ENCODE results near the gene DRAXIN. TPM values are rescaled to one million over a fixed set of nuclear protein-coding genes. Genes with fewer than 3 reads are reported as not detected.

Gene DRAXIN
- polyA plus RNA-seq, 1 of the 3 experiments (the other 2 are of a cell fraction) = 0.97 TPM

- TF ChIP-seq IRF3 (IDR thresholded peaks at IDR 0.05; ENCODE audit: low read depth, low read length) (no peak), RXRA (IDR thresholded peaks at IDR 0.05; ENCODE audit: borderline replicate concordance, low read depth) (no peak), FOXJ3 (CRISPR knock-in tag; IDR thresholded peaks at IDR 0.05) (no peak), PBX3 (IDR thresholded peaks at IDR 0.05) (no peak)
Measured at GRCh38 chr1:11690397-11691301, 861 bp upstream of the DRAXIN start (continued).

GRCh38 chr1:11691928-11692711, 610 bp downstream of the DRAXIN start:
- peaks cover 14% of the 10 kb centered on the region for H3K27me3 ChIP-seq (ENCODE audit: insufficient read depth)
- H3K4me2 ChIP-seq = peak overlapping the region; percentile 76; the same call in 1 of the 2 replicates
- H3K27ac ChIP-seq (ENCODE audit: low read depth in 2 of 2, low read length in 1 of 2) = no peak overlapping the region
- no peak for DNase-seq
- H3K4me1 ChIP-seq (ENCODE audit: control insufficient read depth in 1 of 2, insufficient read depth in 2 of 2, low read depth in 1 of 2, low read length in 1 of 2) = peaks cover 6 to 15% of the 10 kb centered on the region in 2 experiments; a peak in 3 of 4 replicates
- no peaks in the 10 kb centered on the region for H3K9me2 ChIP-seq
- 0 out of 2 replicates have a peak, but pooled peaks cover 5% of the 10 kb centered on the region for H4K20me1 ChIP-seq (ENCODE audit: insufficient read depth)
- H3K36me3 ChIP-seq (replicated peaks in 1 of 2; ENCODE audit: control insufficient read depth in 1 of 2, insufficient read depth in 2 of 2, low read length in 1 of 2) = no peaks in the 10 kb centered on the region
- no peaks in the 10 kb centered on the region for H3K9me3 ChIP-seq
- peaks cover 16% of the 10 kb centered on the region for H3F3A ChIP-seq (replicated peaks; ENCODE audit: insufficient read depth)
- no peak overlapping the region for H3K9ac ChIP-seq
- H2AFZ ChIP-seq (ENCODE audit: low read depth) = no peak overlapping the region
- H3K4me3 ChIP-seq (ENCODE audit: low read depth in 2 of 2, low read length in 1 of 2) = no peak overlapping the region
- WGBS (ENCODE audit: low lambda C conversion rate) = 54% methylated on average over 36 of the region's 64 CpGs
- POLR2A ChIA-PET = interaction anchor here (1.0 kb wide), 1 partner anchor 37 kb away, joined by 3 read pairs; the partner anchor contains the start of genes FBXO2 and FBXO44
- H3K79me2 ChIP-seq (ENCODE audit: insufficient read depth) = no peaks in the 10 kb centered on the region
- CTCF ChIA-PET = interaction anchor here (1.0 to 3.4 kb wide), 3 partner anchors 8 to 42 kb away, joined by 3 to 11 read pairs (median 3); no protein-coding TSS in a partner anchor
- no peak for TF ChIP-seq CHD2 (IDR thresholded peaks at IDR 0.05; ENCODE audit: low read length, partially characterized antibody)
- no peak for TF ChIP-seq POLR2AphosphoS5 (IDR thresholded peaks at IDR 0.05; ENCODE audit: low read depth, low read length)
- no peak for TF ChIP-seq SIN3A (IDR thresholded peaks at IDR 0.05; ENCODE audit: borderline replicate concordance, low read depth, low read length)
- TF ChIP-seq EP300 (IDR thresholded peaks at IDR 0.05; ENCODE audit: borderline replicate concordance in 1 of 2, low read depth in 1 of 2, low read length in 1 of 2) = no peak
- no peak for TF ChIP-seq ELF1 (IDR thresholded peaks at IDR 0.05)
- no peak for TF ChIP-seq NRF1 (IDR thresholded peaks at IDR 0.05; ENCODE audit: low read depth, low read length)
- no peak for TF ChIP-seq PBX3 (IDR thresholded peaks at IDR 0.05)
- TF ChIP-seq GATA2 (CRISPR knock-in tag; IDR thresholded peaks at IDR 0.05) = no peak
- no peak for TF ChIP-seq FOXM1 (IDR thresholded peaks at IDR 0.05; ENCODE audit: low read depth)
- no peak for TF ChIP-seq RAD21 (IDR thresholded peaks at IDR 0.05; ENCODE audit: low read length)
- no peak for TF ChIP-seq ZBTB33 (IDR thresholded peaks at IDR 0.05; ENCODE audit: borderline replicate concordance, low read depth)
- TF ChIP-seq YY1 (IDR thresholded peaks at IDR 0.05; ENCODE audit: low read depth) = no peak
- no peak for TF ChIP-seq REST (IDR thresholded peaks at IDR 0.05; ENCODE audit: low read depth, low read length)
- TF ChIP-seq USF1 (IDR thresholded peaks at IDR 0.05; ENCODE audit: borderline replicate concordance, low read depth) = no peak
- TF ChIP-seq TCF12 (IDR thresholded peaks at IDR 0.05) = no peak

Data from SK-N-SH (cell line).